HT1080 (cell line): Measurements from ENCODE around the gene SOX5. TPM values are rescaled to one million over a fixed set of nuclear protein-coding genes. Genes with fewer than 3 reads are reported as not detected.
"Not testable (repeated sequence)": the region's sequence is repeated elsewhere in the genome, so short reads cannot be mapped to it uniquely, and the experiment has no call there.

Experiments
- DNase-seq: peaks from one replicate; pipeline ENCODE4 v3.0.0-alpha.2; 2015; ENCODE audit warnings: low read depth
- total RNA-seq: library from RNA; depleted of rRNA; stranded (reverse); fragments of >200 nt; shearing (Covaris generic); gene quantifications from 2 replicates; pipeline ENCODE4 v1.2.3, GENCODE V29; 2014

Gene SOX5
- total RNA-seq, 1 experiment from 2014 or later, result 0.05 TPM

GRCh38 chr12:23552417-23552816, 397.1 kb downstream of the SOX5 start:
- no peak for DNase-seq

GRCh38 chr12:23550753-23551152, 398.7 kb downstream of the SOX5 start:
- DNase-seq, result no peak

GRCh38 chr12:23548742-23549141, 400.7 kb downstream of the SOX5 start:
- no peak for DNase-seq

GRCh38 chr12:23546756-23547155, 402.7 kb downstream of the SOX5 start:
- DNase-seq, result no peak

GRCh38 chr12:23543767-23544166, 405.7 kb downstream of the SOX5 start:
- DNase-seq, result no peak

- DNase-seq, result no peak
Measured at GRCh38 chr12:23542187-23542586, 407.3 kb downstream of the SOX5 start.

GRCh38 chr12:23540572-23540971, 408.9 kb downstream of the SOX5 start:
- no peak for DNase-seq

- DNase-seq, result no peak
Measured at GRCh38 chr12:23536293-23536692, 413.2 kb downstream of the SOX5 start.

- DNase-seq, result no peak
Measured at GRCh38 chr12:23535441-23535840, 414.0 kb downstream of the SOX5 start.

GRCh38 chr12:23534196-23534595, 415.3 kb downstream of the SOX5 start:
- no peak for DNase-seq

- DNase-seq, result no peak
Measured at GRCh38 chr12:23533699-23534098, 415.8 kb downstream of the SOX5 start.

GRCh38 chr12:23533265-23533664, 416.2 kb downstream of the SOX5 start:
- no peak for DNase-seq

- no peak for DNase-seq
Measured at GRCh38 chr12:23528316-23528715, 421.2 kb downstream of the SOX5 start.

GRCh38 chr12:23525450-23526072, 423.9 kb downstream of the SOX5 start:
- no peak for DNase-seq

- DNase-seq, result no peak
Measured at GRCh38 chr12:23523339-23523738, 426.1 kb downstream of the SOX5 start.

- DNase-seq, result not testable (repeated sequence)
Measured at GRCh38 chr12:23519444-23519843, 430.0 kb downstream of the SOX5 start.

GRCh38 chr12:23515785-23516184, 433.7 kb downstream of the SOX5 start:
- not testable (repeated sequence) for DNase-seq

GRCh38 chr12:23510484-23510883, 439.0 kb downstream of the SOX5 start:
- DNase-seq, result no peak

- not testable (repeated sequence) for DNase-seq
Measured at GRCh38 chr12:23509832-23510231, 439.6 kb downstream of the SOX5 start.

GRCh38 chr12:23507785-23508184, 441.7 kb downstream of the SOX5 start:
- not testable (repeated sequence) for DNase-seq

- DNase-seq, result not testable (repeated sequence)
Measured at GRCh38 chr12:23505736-23506135, 443.7 kb downstream of the SOX5 start.

- no peak for DNase-seq
Measured at GRCh38 chr12:23504641-23505399, 444.6 kb downstream of the SOX5 start.

GRCh38 chr12:23504043-23504442, 445.4 kb downstream of the SOX5 start:
- no peak for DNase-seq
